ENCODE data around the gene LRRC1.

LRRC1 gene

GRCh38 chr6:53962646-53963045 is 167.8 kb downstream of the LRRC1 start:
- DNase-seq (ENCODE audit: low read depth) = no peak

GRCh38 chr6:53967415-53967814 is 172.6 kb downstream of the LRRC1 start:
- no peak for DNase-seq (ENCODE audit: low read depth)

Measured in activated T-cell treated with anti-CD3 and anti-CD28 coated beads for 1 hour (primary cell).